ENCODE results near the gene TRIM50. TPM values are rescaled to one million over a fixed set of nuclear protein-coding genes. Genes with fewer than 3 reads are reported as not detected.
"Not testable (repeated sequence)": the region's sequence is repeated elsewhere in the genome, so short reads cannot be mapped to it uniquely, and the experiment has no call there.

Gene TRIM50
- total RNA-seq, 2 donors from 2014 or later: 16.2 to 22.3 TPM

GRCh38 chr7:73366990-73367389 lies 39.1 kb upstream of the TRIM50 start:
- intact Hi-C loops (cut with DNase I): no loop called here
- H3K36me3 ChIP-seq (replicated peaks in 1 of 2; ENCODE audit: insufficient read depth in 1 of 2, low read depth in 2 of 2): no peaks in the 10 kb centered on the region
- DNase-seq (no peak), ATAC-seq (no peak)
- peaks cover 4% of the 10 kb centered on the region for H3K4me1 ChIP-seq
- no peaks in the 10 kb centered on the region for H3K9me3 ChIP-seq
- H3K27me3 ChIP-seq: no peaks in the 10 kb centered on the region
- TF ChIP-seq POLR2A (IDR thresholded peaks at IDR 0.05): no peak
- TF ChIP-seq, protein P1, sequence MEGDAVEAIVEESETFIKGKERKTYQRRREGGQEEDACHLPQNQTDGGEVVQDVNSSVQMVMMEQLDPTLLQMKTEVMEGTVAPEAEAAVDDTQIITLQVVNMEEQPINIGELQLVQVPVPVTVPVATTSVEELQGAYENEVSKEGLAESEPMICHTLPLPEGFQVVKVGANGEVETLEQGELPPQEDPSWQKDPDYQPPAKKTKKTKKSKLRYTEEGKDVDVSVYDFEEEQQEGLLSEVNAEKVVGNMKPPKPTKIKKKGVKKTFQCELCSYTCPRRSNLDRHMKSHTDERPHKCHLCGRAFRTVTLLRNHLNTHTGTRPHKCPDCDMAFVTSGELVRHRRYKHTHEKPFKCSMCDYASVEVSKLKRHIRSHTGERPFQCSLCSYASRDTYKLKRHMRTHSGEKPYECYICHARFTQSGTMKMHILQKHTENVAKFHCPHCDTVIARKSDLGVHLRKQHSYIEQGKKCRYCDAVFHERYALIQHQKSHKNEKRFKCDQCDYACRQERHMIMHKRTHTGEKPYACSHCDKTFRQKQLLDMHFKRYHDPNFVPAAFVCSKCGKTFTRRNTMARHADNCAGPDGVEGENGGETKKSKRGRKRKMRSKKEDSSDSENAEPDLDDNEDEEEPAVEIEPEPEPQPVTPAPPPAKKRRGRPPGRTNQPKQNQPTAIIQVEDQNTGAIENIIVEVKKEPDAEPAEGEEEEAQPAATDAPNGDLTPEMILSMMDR (IDR thresholded peaks at IDR 0.05): no peak
- H3K4me3 ChIP-seq: no peak overlapping the region
- no peak overlapping the region for H3K27ac ChIP-seq
- WGBS, 2 donors: 74 to 75% methylated on average over 5 to 12 of the region's 12 CpGs

DNA sequence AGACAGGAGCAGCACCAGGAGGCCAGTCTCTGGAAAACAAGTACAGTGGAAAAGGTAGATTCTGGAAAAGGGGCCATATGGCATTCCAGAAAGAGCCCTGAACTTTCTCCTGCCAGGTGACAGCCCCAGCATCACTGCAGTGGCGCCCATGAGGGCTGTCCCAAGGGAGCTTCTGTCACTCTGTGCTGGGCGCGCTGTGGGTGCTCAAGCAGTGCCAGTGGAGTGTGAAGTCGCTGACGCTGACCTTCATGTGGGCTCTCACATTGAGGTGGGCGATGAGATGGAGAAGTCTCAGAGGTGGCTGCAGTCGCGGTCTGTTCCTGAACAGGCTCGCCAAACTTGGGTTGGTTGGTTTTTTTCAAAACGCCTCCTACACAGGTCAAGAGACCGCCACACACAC lies 38.2 kb upstream of the TRIM50 start:
- WGBS, 2 donors: 87 to 90% methylated on average over 3 to 11 of the region's 11 CpGs
- Histone ChIP-seq H3K27me3 (no peaks in the 10 kb centered on the region), H3K36me3 (replicated peaks in 1 of 2; ENCODE audit: insufficient read depth in 1 of 2, low read depth in 2 of 2) (no peaks in the 10 kb centered on the region), H3K4me1 (peaks cover 4% of the 10 kb centered on the region), H3K9me3 (no peaks in the 10 kb centered on the region), H3K27ac (no peak overlapping the region), H3K4me3 (no peak overlapping the region)
- intact Hi-C loops (cut with DNase I): no loop called here
- no peak for DNase-seq
- TF ChIP-seq, protein P1 (IDR thresholded peaks at IDR 0.05): no peak
- no peak for TF ChIP-seq POLR2A (IDR thresholded peaks at IDR 0.05)
- no peak for ATAC-seq

DNA sequence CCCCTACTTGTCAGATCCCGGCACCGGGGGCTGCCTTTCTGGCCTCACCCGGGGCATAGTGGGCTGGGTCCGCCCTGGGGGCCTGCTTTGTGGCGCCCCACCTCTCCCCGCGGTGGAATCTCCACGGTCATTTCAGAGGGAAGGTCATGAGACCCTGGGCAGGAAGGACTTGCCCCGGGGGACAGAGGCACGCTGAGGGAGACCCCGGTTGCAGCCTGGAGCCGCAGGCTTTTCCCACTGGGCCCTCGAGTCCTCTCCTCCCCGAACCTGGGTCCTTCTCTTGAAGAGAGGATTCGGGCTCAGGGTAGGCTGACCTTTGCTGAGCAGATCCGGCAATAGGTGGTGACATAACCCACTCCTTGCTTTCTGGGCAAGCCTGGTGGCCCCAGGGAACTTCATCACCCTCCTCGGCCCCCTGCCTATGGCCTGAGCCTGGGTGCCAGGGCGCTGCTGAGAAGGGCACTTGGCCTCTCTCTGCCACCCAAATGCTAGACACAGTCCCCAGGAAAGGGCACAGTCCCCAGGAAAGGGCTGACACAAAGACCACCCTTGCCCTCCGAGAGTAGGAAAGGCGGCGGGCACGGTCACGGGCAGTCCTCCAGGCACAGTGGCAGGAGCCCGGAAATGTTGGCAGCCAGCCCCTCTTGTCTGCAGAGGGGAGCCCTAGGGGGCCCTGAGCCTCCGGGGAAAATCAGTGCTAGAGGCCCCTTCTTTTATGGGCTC lies 36.3 kb upstream of the TRIM50 start:
- Histone ChIP-seq H3K27ac (no peak overlapping the region), H3K4me3 (no peak overlapping the region), H3K36me3 (replicated peaks in 1 of 2; ENCODE audit: insufficient read depth in 1 of 2, low read depth in 2 of 2) (no peaks in the 10 kb centered on the region), H3K27me3 (no peaks in the 10 kb centered on the region), H3K4me1 (peaks cover 5% of the 10 kb centered on the region), H3K9me3 (no peaks in the 10 kb centered on the region)
- intact Hi-C loops (cut with DNase I): no loop called here
- DNase-seq: no peak
- no peak for TF ChIP-seq POLR2A (IDR thresholded peaks at IDR 0.05)
- TF ChIP-seq, protein P1 (IDR thresholded peaks at IDR 0.05): no peak
- 62% methylated on average over 22 of the region's 25 CpGs; no CpG with 5 or more reads in 1 of the 2 donors for WGBS, 2 donors
- ATAC-seq: peak; percentile 15

- TF ChIP-seq, protein P1 (IDR thresholded peaks at IDR 0.05): no peak
- TF ChIP-seq POLR2A (IDR thresholded peaks at IDR 0.05): no peak
- no peaks in the 10 kb centered on the region for H3K9me3 ChIP-seq
- H3K27ac ChIP-seq: no peak overlapping the region
- H3K4me1 ChIP-seq: peaks cover 12% of the 10 kb centered on the region
- ATAC-seq (no peak), DNase-seq (no peak)
- intact Hi-C loops (cut with DNase I): no loop called here
- no peaks in the 10 kb centered on the region for H3K36me3 ChIP-seq (replicated peaks in 1 of 2; ENCODE audit: insufficient read depth in 1 of 2, low read depth in 2 of 2)
- no peaks in the 10 kb centered on the region for H3K27me3 ChIP-seq
- no peak overlapping the region for H3K4me3 ChIP-seq
- 76 to 79% methylated on average over 21 to 27 of the region's 28 CpGs for WGBS, 2 donors
These were observed 35.5 kb upstream of the TRIM50 start for GRCh38 chr7:73363225-73364005.

- peaks cover 24% of the 10 kb centered on the region for H3K4me1 ChIP-seq
- H3K9me3 ChIP-seq; DNase-seq; H3K27me3 ChIP-seq; ATAC-seq; intact Hi-C loops (cut with DNase I); H3K27ac ChIP-seq; H3K36me3 ChIP-seq (replicated peaks in 1 of 2; ENCODE audit: insufficient read depth in 1 of 2, low read depth in 2 of 2); H3K4me3 ChIP-seq: not testable (repeated sequence)
- 92 to 100% methylated on average over 1 of the region's 1 CpG for WGBS, 2 donors
These were observed 32.7 kb upstream of the TRIM50 start for GRCh38 chr7:73360590-73360989.

Measured in body of pancreas (tissue), 4 donors.